Lower lobe of right lung (tissue), 2 donors: ENCODE measurements around the gene FRMD1. TPM values are rescaled to one million over a fixed set of nuclear protein-coding genes. Genes with fewer than 3 reads are reported as not detected.
A peak's percentile ranks its signal among the peaks of the same experiment; 100 is the strongest.

Experiments
- ATAC-seq, 2 donors: fragments of 200-7000 bp; cut with Tn5 transposase; one replicate each; pipeline ENCODE4 v1.9.1; 2020 to 2022; ENCODE audit warnings: mild to moderate bottlenecking in 2 of 2, moderate library complexity in 2 of 2
- DNase-seq: peaks from one replicate; pipeline ENCODE4 v3.0.0-alpha.2; 2020
- H3K27ac ChIP-seq: fragments of 200-600 bp; one replicate; pipeline ENCODE4 v1.8.0; 2022
- H3K27me3 ChIP-seq: fragments of 200-600 bp; one replicate; pipeline ENCODE4 v1.8.0; 2022; ENCODE audit warnings: low read depth
- H3K36me3 ChIP-seq: fragments of 200-600 bp; one replicate; pipeline ENCODE4 v1.8.0; 2022; ENCODE audit warnings: mild to moderate bottlenecking
- H3K4me1 ChIP-seq: fragments of 200-600 bp; one replicate; pipeline ENCODE4 v1.8.0; 2022
- H3K4me3 ChIP-seq: fragments of 200-600 bp; one replicate; pipeline ENCODE4 v1.8.0; 2022; ENCODE audit warnings: mild to moderate bottlenecking
- H3K9me3 ChIP-seq: fragments of 200-600 bp; one replicate; pipeline ENCODE4 v1.8.0; 2022
- intact Hi-C: fragments of 100-400 bp; cut with DNase I; formaldehyde crosslinking; loops from one replicate; pipeline ENCODE4 v1.11.0; 2022
- total RNA-seq: library from RNA; stranded (reverse); fragmentation: NEBNext Ultra II Directional; extraction: Animal tissue kit (Norgen Biotek cat#: 25700); gene quantifications from one replicate; pipeline ENCODE4 v1.2.1, GENCODE V29; 2021
- TF ChIP-seq, protein P1 (sequence below): fragments of 200-600 bp; IDR thresholded peaks from one replicate; pipeline ENCODE4 v1.8.0; 2022; ENCODE audit warnings: antibody characterized with exemption, mild to moderate bottlenecking
- donor health status: DM: no; HTN: yes; CAD: no; lungs with severe emphysema.

The FRMD1 gene
- total RNA-seq, 1 donor from 2014 or later: not detected

DNA sequence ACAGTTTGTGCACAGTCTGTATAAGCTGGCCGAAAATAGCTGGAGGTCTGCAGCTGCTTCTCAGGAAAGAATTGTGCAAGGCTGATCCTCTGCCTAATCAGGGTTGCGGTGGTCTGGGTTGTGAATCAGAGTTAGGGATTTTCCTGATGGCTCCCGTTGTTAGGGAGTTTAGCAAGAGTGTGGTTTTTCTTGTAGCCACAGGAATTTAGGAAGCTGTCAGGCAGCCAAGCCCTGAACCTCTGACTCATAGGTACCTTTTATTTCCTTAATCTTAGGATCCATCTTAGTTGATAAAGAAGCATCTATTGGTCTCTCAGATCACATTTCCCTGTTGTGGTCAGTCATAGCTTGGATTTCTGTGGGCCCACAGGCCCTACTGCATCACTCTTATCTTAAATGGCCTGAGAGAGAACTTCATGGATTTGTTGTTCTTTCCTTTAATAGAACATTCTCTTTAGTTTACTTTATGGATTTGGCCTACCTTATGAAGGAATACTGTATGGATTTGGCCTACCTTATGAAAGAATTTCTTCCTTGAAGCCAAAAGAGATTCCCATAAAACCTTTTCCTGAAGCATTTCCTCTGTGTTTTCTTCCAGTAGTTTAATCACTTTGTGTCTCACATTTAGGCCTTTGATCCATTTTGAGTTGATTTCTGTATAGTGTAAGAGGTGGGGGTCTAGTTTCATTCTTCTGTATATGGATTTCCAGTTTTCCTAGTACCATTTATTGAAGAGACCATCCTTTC is 71.2 kb downstream of the FRMD1 start:
- peak; percentile 51 for DNase-seq
- TF ChIP-seq, protein P1, sequence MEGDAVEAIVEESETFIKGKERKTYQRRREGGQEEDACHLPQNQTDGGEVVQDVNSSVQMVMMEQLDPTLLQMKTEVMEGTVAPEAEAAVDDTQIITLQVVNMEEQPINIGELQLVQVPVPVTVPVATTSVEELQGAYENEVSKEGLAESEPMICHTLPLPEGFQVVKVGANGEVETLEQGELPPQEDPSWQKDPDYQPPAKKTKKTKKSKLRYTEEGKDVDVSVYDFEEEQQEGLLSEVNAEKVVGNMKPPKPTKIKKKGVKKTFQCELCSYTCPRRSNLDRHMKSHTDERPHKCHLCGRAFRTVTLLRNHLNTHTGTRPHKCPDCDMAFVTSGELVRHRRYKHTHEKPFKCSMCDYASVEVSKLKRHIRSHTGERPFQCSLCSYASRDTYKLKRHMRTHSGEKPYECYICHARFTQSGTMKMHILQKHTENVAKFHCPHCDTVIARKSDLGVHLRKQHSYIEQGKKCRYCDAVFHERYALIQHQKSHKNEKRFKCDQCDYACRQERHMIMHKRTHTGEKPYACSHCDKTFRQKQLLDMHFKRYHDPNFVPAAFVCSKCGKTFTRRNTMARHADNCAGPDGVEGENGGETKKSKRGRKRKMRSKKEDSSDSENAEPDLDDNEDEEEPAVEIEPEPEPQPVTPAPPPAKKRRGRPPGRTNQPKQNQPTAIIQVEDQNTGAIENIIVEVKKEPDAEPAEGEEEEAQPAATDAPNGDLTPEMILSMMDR: no peak
- Histone ChIP-seq H3K27ac (no peak overlapping the region), H3K4me3 (no peak overlapping the region), H3K9me3 (peaks cover 26% of the 10 kb centered on the region), H3K4me1 (peaks cover 7% of the 10 kb centered on the region), H3K27me3 (no peaks in the 10 kb centered on the region), H3K36me3 (no peaks in the 10 kb centered on the region)
- intact Hi-C loops: no loop called here
- ATAC-seq: peak; percentile 86 to 91

DNA sequence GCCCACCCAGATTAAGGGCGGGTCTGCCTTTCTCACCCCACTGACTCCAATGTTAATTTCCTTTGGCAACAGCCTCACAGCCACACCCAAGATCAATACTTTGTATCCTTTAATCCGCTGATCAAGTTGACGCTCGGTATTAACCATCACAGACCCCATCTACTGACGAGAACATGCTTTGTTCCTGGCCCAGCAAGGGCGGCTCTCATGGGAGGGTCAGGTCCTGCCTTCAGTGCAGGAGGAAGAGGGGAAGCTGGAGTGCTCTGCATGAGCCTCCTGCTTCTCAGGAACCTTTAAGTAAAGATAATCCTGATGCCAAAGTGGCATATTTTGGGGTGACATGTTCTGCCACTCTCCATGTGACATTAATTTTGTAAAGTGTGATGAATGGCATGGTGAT is 73.2 kb downstream of the FRMD1 start:
- H3K9me3 ChIP-seq: peaks cover 7% of the 10 kb centered on the region
- TF ChIP-seq, protein P1: no peak
- peaks cover 7% of the 10 kb centered on the region for H3K4me1 ChIP-seq
- no peak overlapping the region for H3K4me3 ChIP-seq
- H3K36me3 ChIP-seq: no peaks in the 10 kb centered on the region
- no peaks in the 10 kb centered on the region for H3K27me3 ChIP-seq
- DNase-seq (no peak), ATAC-seq (no peak)
- no peak overlapping the region for H3K27ac ChIP-seq
- intact Hi-C loops: no loop called here

DNA sequence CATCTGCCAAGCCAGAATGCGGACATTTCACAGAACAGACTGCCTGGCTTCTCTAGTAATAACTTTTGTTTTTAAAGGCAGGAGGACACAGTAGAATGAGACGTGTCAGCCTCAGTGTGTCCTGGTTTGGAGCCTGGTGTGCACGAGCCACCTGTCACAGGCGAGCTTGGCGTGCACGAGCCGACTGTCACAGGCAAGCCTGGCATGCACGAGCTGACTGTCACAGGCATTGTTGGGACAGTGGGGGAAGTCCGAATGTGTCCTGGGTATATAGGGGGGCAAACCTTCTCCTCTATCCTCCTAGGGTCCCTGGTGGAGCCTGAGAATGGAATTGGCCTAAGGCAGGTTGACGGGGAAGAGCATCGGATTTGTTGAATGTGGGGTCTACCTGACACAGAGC is 74.1 kb downstream of the FRMD1 start:
- intact Hi-C loops: no loop called here
- Histone ChIP-seq H3K27ac (no peak overlapping the region), H3K27me3 (no peaks in the 10 kb centered on the region), H3K9me3 (no peaks in the 10 kb centered on the region), H3K4me1 (peaks cover 7% of the 10 kb centered on the region), H3K36me3 (no peaks in the 10 kb centered on the region), H3K4me3 (no peak overlapping the region)
- DNase-seq (no peak), ATAC-seq (no peak)
- TF ChIP-seq, protein P1: no peak

DNA sequence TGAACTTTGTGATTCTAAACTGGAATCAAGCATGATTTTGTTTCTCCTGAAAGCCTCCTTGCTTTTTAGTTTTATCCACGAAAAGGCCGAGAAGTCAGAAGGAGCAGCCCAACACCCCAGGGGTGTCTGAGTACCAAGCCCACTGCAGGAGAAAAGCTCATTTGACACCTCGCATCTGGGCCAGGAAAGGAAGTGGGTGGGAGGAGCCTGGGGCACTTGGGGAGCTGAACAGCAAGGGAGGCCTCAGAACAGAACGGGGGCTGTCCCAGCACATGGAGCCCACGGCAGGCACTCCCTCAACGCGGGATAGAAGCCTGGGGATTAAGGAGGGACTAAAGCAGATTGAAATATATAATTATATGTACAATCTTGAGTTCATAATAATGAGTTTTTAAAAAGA is 75.0 kb downstream of the FRMD1 start:
- Histone ChIP-seq H3K4me3 (no peak overlapping the region), H3K27me3 (no peaks in the 10 kb centered on the region), H3K27ac (no peak overlapping the region), H3K4me1 (peaks cover 7% of the 10 kb centered on the region), H3K9me3 (no peaks in the 10 kb centered on the region), H3K36me3 (no peaks in the 10 kb centered on the region)
- TF ChIP-seq, protein P1: no peak
- intact Hi-C loops: no loop called here
- DNase-seq (no peak), ATAC-seq (no peak)

Other genes starting within 250 kb of the FRMD1 start
- 0.56 TPM for gene KIF25, start 81.5 kb downstream of the FRMD1 start, total RNA-seq
- 2.4 TPM for gene DACT2, start 240.6 kb upstream of the FRMD1 start, total RNA-seq